GM19468 (cell line): ENCODE results near the gene GRK5.

Source experiments
- ATAC-seq: cut with Tn5 transposase; IDR thresholded peaks from one replicate; pipeline ENCODE4 v1.9.1; 2021; ENCODE audit warnings: mild to moderate bottlenecking, moderate library complexity, moderate number of reproducible peaks; ENCODE audit not compliant: unreplicated experiment; ENCODE audit errors: extremely low read depth

Gene GRK5

GRCh38 chr10:119446441-119447277, 239.3 kb downstream of the GRK5 start:
- ATAC-seq: no peak

DNA sequence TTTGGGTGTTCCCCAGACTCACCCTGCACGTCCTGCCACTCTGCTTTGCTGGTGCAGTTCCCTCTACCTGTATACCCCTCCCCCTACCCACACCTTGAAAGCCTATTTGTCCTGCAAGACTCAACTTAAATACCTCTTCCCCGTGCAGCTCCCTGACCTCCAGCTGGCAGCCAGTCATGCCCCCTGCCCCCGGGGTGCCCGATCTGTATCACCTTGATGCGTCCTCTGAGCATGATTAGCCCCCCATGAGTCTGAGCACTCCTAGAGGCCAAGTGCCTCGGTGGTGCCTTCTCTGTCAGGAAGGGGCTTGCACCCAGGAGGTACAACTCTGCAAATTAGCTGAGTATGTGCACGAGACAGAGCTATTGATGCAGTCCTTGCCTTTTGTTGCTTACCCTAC, 240.1 kb downstream of the GRK5 start:
- no peak for ATAC-seq

DNA sequence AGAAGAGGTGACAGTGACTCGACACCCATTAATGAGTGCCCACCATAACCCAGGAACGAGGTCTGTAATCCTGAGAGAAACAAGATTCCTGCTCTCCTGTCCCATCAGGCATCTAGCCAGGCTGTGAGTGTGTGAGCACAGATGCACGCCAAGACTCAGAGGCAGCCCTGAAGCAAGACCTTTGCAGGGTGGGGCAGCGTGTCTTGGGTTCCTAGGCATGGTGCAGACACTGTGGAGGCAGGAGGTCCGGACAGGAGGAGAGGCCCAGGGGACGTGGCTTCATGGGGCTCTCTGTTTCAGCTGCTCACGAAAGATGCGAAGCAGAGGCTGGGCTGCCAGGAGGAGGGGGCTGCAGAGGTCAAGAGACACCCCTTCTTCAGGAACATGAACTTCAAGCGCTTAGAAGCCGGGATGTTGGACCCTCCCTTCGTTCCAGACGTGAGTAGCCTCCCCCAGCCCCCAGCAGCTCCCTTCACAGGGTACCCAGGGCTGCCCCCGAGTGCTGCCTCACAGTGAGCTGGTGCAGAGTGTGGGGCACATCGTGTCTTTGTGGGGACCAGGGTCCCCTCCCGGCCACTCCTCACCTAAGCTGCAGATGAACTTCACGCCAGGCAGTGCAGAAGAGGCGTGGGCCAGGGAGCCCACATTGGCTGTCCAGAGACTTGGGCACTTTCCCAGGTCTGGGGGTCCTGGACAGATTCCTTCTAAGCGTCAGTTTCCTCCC, 240.6 kb downstream of the GRK5 start:
- no peak for ATAC-seq

DNA sequence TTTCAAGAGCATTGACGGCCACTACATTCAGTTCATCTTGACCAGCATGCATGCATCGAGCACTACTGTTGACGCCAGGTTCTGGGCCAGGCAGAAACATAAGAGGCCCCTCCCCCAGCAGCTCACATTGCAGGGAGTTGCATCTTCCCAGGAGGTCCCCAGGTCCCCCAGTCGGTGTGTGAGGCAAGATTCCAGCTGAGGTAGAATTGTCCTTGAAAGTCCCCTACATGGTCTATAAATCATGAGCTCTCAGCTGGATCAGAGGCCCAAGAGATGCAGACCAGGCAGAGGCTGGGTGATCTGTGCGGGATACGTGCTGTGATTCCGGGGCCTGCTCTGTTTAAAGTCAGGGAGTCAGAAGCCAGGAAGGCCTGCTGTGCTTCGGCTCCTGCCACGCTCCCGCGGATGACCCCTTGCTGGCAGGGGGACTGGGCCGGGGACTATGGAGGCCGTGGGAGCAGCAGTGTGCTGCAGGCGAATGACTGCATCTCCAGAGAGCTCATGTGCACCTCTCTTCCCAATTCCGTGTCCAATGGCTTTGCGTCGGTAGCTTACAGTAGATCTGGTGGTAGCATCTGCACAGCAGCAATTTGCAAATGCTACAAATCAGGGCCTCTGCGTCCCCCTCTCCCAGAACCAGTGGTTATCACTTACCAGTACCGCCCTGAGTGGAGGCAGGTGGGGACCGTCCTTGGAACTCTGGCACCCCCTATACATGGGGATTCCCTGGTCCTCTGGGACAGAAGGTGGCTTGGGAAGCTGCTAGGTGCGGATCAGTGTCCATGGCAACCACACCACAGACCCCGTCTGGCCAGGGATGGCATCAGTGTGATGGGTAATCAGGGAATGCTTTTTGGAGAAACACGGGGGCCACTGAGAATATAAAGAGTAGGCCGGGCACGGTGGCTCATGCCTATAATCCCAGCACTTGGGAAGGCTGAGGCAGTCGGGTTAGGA, 241.5 kb downstream of the GRK5 start:
- ATAC-seq: no peak

GRCh38 chr10:119449760-119450461, 242.5 kb downstream of the GRK5 start:
- ATAC-seq: no peak

DNA sequence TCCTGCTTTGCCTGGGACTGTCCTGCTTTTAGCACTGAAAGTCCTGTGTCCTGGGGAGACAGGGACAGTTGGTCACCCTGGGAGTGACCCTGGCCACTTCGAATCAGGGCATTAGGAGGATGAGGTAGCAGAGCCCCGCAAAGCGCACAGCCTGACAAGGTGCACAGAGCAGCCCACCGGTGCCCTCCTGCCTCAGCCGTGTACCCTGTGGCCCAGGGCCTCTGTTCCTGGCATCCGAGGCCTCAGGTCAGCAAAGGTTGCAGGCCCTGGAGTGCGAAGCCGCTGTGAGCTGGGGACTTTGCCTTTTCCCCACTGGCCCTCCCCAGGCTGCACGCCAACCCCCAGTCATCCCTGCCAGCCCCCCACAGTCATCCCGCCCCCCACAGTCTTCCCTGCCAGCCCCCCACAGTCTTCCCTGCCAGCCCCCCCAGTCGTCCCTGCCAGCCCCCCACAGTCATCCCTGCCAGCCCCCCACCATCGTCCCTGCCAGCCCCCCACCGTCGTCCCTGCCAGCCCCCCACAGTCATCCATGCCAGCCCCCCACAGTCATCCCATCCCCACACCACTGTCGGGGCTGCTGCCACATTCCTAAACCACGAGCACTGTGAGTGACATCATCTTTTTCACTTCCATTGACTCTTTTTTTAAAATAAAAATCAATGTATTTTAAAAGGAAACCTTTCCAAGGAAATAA, 243.4 kb downstream of the GRK5 start:
- no peak for ATAC-seq

- ATAC-seq: no peak
Measured at GRCh38 chr10:119451300-119451896, 244.0 kb downstream of the GRK5 start.

GRCh38 chr10:119452396-119452795, 245.0 kb downstream of the GRK5 start:
- no peak for ATAC-seq

DNA sequence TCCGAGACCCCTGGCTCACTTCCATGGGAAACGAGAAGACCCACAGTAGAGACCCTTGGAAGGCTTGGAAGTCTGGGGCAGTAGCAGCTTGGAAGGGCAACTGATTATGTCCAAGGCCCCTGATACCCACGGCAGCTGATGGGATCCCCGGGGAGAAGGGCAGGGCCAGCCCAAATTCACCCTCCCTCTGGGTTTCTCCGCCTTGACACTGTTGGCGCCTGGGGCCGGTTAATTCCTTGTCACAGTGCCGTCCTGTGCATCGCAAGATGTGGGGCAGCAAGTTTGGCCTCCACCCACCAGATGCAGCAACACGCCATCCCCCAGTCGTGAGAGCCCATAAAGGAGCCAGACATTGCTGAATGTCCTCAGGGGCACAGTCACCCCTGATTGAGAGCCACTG, 245.9 kb downstream of the GRK5 start:
- no peak for ATAC-seq

DNA sequence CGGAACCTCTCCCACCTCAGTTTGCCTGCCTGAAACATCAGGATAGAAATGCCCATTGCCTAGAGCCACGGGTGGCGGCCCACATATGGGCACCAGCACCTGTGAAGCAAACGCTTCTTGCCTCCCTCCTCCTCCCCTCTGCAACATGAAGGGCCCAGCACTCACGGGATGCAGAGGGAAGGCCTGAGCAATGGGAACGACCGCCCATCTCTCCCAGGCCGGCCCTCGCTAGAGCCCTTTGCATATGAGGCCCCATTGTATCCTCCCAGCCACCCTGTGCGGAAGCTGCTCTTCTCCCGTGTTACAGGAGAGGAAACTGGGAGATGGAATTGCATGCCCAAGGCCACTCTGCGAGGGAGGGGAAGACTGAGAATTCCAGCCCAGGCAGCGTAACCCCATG, 246.9 kb downstream of the GRK5 start:
- no peak for ATAC-seq

DNA sequence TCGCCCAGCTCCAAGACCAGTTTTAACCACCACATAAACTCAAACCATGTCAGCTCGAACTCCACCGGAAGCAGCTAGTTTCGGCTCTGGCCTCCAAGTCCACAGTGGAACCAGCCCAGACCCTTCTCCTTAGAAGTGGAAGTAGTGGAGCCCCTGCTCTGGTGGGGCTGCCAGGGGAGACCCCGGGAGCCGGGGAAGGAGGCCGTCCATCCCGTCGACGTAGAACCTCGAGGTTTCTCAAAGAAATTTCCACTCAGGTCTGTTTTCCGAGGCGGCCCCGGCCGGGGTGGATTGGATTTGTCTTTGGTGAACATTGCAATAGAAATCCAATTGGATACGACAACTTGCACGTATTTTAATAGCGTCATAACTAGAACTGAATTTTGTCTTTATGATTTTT, 247.6 kb downstream of the GRK5 start:
- ATAC-seq: no peak

GRCh38 chr10:119455609-119456434, 248.5 kb downstream of the GRK5 start:
- ATAC-seq: no peak

DNA sequence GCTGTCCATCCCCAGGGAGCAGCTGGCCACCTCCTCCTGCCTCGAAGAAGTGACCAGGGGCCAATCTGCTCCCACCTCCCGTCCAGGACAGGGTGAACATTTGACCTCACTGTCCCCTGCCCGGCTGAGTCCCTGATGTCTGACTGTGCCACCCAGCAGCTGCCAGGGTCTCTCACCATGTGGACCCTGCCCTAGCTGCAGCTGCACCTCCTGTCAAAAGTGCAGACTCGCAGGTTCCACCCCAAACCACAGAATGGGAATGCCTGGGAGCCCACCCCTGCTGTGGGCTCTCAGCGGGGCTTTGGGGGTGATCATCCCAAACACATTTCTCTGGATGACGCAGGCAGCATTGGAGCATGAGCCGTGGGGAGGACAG, 249.1 kb downstream of the GRK5 start:
- ATAC-seq: no peak

- ATAC-seq: no peak
Measured at GRCh38 chr10:119457966-119458766, 250.8 kb downstream of the GRK5 start.

DNA sequence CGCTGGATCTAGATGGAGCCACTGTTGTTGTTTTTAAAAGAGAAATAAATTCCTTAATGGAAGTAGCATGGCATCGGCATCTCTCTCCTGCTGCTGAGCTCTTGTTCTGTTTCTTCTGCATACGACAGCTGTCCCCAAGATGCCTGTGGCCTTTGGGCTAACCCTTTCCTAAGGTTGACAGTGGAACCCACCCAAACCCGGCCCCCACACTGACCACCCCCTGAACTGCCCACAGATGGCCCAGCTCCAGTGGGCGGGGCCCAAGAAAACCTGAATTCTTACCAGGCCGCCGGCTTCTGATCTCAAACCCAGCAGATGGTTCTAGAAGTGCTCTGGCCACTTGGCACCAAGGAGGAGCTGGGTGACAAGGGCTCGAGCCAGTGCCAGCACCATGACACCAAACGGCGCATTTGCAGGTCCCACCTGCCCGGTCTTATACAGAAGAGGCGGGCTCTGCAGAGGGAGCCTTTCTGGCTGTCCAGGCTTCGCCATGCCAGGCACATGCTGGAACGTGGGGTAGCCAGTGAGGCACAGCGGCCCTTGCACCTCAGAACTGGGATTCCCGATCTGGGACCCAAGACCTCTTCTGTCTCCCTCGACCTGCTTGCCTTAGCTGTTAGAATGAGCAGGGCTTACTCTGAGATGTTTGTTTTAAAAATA, 252.4 kb downstream of the GRK5 start:
- no peak for ATAC-seq

DNA sequence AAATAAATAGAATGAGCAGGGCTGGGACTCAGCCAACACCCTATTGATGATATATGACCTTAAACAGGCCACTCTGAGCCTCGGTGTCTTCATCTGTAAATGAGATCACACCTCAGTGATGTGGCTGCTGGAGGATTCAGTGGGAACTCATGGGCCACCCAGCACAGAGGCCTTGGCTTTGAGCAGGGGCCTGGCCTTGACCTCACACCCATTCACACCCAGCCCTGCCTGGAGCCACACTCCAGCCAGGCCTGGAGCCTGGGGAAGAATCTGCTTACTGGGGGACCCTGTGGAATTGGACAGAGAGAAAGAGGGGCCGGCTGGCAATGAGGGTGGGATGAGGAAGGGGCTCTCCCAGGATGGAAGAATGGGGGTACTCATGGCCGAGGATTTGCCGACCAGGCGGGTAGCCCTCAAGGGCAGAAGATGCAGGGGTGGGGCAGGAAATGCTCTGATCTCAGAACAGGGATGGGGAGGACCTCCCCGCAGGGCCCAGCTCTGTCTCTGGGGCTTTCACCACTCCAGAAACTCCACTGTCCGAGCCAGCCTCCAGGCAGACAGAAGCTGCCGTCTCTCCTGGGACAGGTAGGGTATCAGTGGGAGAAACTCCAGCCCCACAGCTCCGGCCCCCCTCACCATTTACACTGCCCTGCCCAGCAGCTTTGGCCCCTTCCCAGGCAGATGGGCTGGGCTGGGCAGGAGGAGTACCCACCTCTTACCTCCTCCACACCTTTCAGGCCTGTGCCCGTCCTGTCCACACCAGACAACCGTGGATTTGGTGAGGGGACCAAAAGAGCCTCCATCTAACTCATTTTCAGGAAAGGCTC, 253.2 kb downstream of the GRK5 start:
- no peak for ATAC-seq
